GM19328 (cell line): ENCODE measurements around the gene DOLPP1.

Source experiments
- ATAC-seq: cut with Tn5 transposase; IDR thresholded peaks from one replicate; pipeline ENCODE4 v1.9.1; 2021; ENCODE audit warnings: mild to moderate bottlenecking, moderate library complexity; ENCODE audit not compliant: unreplicated experiment

Gene DOLPP1

DNA sequence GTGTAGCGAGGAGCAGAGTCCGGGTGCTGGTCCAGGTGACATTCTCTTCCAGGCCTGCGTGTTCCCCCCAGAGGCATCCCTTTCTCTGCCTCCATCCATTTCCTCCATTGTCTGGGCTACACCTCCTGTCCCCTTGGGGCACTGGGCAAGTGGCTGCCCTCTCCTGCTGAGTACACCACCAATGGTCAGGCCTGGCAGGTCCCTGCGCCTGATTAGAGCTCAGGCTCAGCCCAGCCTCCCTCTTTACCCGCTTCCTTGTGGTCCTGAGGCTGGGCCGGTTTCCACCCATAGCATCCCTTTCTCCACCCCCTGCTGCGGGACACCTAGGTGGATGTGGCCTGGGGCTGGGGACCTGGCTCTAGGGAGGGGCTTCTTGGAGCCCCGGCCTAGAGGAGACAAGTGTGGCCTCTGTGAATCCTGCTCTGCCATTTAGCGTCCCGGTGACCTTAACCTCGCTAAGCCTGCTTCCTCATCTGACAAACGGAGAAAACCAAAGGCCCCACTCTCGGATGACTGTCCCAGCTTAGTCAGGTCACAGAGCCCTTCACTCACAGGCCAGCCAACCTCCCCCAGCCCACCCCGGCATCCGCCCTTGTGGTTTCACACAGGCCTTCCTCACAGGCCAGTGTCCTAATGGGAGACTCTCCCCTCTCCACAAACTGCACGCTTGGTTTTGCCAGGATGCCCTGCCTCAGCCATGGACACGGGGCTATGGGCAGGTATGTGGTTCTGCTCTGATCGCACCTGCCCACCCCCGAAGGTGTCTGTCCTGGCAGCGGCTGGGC, 12.9 kb downstream of the DOLPP1 start:
- no peak for ATAC-seq

DNA sequence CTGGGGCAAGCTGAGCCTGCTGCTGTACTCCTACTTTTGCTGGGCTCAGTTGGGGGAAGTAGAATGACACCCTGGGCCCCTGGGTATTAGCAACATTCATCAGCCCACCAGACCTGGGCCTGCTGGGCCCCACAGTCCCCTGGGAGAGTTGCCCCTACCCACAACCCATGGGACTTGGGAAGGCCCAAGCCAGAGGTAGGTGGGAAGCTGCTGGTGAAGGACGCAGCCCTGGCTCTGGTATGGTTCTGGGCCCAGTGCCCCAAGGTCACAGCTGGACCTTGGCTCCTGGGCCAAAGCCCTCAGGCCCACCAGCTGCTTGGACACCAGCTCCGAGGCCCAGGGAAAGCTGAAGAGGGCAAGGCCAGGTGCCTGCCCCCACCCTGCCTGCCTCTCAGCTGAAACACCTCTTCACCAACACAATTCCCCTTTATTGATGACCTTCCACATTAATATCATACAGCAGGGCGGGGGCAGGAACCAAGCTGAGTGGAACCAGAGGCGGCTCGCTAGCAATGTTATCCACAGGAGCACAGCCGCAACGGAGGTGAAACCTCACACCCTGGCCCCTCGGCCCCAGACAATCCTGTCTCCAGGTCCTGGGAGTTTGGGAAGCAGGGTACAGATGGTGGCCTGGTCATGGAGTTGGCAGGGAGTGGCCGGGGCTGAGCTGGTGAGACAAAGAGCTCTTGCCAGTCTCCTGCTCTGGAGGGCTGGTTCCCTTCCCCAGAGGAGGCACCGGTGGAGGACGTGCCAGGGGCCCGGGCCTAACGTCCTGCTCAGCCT, 13.7 kb downstream of the DOLPP1 start:
- ATAC-seq, result no peak

DNA sequence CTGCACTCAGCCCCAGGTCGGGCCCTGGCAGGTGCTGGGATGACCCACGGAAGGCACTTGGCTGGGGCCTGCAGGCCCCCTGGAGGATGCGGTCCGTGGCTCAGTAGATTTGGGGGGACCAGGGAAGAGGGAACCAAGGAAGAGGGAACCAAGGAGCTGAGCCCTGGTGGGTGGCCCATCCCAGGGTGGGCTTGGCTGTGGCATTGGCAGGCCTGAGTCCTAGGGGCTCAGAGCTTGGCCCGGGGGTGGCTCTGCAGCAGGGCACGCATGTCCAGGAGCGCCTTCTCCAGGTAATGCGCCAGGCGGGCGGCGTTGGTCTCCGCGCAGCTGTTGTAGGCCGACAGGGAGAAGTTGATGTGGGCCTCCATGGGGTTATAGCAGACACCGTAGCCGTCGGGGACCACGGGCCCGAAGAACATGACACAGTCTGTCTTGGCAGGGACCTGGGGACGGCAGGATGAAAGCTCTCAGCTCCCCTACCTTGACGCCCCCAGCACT, 14.3 kb downstream of the DOLPP1 start:
- no peak for ATAC-seq

DNA sequence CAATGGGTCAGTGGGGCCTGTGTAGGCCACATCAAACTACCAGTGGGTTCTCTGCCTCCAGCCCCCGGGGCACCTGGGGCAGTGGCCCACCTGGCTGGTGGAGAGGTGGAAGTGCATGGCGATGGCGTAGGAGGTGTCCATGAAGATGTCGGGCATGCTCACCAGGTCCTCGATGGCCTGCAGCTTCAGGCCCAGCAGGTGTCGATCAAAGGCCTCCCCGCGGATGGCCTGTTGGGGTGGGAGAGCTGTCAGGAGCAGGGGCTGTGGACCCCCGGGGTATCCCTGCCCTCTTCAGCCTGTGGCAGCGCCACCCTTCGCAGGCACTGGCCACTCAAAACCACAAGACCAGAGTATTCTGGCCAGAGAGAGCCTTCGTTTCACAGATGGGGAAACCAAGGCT, 15.0 kb downstream of the DOLPP1 start:
- ATAC-seq, result no peak

DNA sequence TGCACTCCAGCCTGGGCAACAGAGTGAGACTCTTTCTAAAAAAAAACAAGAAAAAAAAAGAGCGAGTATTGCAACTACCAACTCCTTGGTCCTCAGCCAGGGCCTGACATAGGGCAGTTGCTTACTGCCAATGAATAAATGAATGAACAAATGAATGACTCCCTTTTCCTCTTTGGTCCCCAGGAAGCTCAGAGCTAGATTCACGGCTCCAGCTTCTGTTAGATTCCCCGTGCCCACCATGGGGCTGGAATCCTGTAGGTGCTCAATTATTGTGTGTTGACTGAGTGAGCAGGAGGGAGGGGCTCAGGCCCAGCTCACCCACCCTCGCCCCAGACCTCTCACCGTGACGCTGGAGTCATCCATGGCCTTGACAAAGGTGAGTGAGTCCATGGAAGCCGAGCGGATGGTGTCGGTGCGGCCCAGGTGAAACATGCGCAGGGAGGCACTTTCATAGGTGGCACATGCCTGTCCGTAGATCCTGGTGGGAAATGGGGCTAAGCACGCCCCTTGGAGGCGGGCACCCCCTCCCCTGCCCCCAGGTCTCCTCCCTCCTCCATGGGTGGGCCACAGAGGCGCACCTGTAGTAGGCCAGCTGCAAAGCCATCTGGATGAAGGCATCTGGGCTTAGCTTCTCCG, 16.9 kb downstream of the DOLPP1 start:
- ATAC-seq, result no peak

DNA sequence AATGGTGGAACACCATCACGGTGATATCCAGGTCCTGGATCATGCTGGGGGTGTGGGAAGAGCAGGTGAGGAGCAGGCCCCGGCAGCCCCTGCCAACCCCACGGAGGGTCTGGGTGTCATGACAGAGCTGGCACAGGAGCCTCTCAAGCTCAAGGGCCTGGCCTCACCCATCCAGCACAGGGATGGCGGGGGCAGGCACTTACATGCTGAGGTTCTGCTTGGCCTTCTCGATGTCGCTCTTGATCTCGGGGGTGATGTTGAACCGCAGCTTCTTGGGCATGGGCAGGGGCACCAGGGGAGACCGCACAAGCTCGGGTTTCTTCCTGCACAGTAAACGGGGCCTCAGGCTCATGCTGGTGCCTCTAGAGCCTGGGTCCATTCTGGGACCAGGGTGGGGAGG, 17.4 kb downstream of the DOLPP1 start:
- no peak for ATAC-seq

DNA sequence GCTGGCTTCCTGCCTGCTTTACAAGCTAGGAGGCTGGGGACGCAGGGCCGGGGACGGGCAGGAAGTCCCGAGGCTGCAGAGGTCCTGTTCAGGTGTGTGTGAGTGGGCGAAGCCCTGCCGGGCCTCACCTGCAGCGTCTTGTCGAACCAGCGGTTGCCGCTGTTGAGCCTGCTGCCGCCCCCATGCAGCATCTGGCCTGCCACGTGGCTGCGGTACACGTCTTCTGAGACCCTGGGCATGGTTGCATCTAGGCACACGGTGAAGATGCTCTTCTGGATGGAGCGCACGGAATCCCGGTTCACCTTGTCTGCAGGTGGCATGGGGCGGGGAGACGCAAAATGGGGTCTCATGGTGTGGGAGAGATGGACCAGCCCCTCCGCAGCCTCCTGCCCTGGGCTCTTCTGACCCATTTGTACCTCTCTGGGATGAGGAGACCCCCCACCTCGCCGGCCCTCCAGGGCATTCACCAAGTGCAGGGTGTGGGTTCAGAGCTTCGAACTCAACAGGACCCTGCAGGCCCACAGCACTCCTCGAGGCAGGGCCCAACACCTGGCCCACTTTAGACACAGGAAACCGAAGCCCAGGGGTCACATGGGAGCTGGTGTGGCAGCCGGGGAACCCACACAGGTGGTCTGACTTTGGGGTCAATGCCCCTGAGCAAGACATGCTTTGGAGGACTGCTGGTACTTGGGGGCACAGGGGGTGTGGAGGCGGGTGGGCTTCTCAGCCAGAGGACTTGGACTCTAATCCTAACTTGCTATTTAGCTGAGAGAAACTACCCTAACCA, 19.7 kb downstream of the DOLPP1 start:
- no peak for ATAC-seq

DNA sequence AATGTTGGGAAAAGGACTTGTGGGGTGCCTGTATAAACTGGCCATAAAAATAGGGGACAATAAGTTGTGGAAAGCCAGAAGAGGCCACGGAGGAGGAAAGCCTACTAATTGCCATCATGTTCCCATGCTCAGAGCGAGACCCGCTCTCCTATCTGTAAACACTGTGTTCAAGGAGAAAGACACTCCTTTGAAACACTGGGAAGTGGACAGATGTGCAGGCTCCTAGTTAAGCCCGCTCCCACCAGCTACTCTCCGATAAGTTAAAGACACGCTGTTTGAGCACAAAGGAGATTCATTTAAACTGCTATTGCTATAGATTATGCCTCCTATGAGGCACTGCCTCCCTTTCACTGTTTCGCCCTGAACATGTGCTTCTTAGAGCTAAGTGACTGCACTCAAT, 20.4 kb downstream of the DOLPP1 start:
- no peak for ATAC-seq

DNA sequence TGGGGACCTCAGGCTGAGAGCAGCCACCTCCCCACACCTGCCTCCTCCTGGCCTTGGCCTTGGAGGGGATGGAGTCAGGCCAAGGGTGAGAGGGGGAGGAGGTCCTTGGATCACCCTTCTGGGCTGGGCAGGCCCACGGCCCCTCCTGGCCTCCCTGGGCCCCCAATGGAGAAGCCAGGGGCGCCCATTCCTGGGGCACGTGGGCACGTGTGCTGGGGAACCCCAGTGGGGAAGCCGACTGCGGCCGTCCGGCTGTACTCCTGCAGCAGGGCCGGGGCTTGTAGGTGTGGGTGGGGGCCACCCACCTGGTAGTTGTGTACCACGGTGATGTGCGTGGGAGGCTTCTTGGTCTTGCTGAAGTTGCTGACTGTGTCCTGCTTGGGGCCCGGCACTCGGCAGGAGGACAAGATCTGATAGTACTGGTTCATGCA, 21.2 kb downstream of the DOLPP1 start:
- no peak for ATAC-seq

DNA sequence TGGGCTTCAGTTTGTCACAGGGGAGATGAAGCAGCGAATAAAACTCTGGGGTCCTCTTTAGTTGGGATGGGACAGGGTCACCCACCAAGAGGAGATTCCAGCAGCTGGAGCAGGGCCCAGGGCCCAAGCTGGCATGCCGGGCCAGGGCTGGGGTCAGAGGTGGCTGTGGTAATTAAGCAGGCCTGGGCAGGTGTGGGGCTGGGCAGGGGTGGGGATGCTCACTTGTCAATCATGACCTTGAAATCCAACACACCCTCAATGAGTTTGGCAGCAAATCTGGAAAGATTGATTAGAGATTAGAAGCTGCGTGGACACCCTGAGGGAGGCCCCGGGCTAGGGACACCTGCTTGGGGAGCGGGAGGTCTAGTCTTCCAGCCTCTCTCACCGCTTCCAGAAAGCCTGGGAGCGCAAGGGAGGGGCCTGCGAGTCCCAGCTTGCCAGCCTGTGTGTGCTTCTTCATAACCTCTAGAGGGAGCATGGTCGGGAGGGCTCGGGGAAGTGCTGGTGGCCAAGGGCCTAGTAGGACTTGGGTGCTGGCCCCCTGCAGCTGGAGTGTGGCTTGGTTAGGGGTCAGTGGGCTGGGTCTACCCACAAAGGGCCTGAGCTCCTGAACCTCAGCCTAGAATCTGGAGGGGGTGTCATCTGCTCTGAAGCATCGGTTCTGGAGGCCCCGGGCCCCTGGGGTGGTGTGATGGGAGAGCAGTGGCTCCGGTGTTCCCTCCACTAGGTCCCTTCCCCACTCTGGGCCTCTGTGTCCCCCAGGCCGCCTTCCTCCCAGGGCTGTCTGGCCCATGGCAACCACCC, 22.1 kb downstream of the DOLPP1 start:
- ATAC-seq, result no peak

DNA sequence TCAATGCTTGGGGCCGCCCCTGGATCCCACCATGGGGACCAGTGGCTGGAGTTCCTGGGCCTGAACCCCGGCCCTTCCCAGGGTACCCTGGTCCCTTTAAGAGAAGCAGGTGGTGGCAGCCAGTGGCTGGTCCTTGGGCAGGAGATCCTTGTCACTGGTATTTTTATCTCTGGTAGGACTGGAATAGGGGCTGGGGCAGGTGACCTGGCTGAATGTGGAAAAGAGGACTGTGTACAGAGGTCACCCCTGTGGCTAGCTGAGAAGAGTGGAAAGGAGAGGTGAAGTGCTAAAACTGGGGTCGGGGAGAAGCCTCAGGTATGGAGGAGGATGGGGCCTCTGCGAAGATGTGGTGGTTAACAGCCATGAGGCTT, 22.7 kb downstream of the DOLPP1 start:
- ATAC-seq, result no peak

DNA sequence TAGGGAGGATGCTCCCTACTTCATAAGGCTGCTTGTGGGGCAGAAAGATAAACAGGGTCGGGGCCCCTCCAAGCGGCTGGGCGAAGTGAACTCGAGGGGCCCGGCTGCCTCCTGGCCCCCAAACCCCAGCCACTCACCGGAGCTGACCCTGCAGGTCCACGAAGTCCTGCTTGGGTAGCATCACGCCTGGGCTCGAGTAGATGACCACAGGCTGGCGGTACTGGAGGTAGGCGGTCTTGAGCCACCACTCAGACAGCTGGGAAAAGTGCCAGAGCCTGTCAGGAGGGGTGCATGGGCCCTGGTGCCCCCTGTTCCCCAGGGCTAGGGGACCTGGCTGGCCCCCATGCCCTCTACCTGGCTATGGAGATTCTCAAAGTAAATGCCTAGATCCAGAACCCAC, 23.1 kb downstream of the DOLPP1 start:
- ATAC-seq, result no peak

DNA sequence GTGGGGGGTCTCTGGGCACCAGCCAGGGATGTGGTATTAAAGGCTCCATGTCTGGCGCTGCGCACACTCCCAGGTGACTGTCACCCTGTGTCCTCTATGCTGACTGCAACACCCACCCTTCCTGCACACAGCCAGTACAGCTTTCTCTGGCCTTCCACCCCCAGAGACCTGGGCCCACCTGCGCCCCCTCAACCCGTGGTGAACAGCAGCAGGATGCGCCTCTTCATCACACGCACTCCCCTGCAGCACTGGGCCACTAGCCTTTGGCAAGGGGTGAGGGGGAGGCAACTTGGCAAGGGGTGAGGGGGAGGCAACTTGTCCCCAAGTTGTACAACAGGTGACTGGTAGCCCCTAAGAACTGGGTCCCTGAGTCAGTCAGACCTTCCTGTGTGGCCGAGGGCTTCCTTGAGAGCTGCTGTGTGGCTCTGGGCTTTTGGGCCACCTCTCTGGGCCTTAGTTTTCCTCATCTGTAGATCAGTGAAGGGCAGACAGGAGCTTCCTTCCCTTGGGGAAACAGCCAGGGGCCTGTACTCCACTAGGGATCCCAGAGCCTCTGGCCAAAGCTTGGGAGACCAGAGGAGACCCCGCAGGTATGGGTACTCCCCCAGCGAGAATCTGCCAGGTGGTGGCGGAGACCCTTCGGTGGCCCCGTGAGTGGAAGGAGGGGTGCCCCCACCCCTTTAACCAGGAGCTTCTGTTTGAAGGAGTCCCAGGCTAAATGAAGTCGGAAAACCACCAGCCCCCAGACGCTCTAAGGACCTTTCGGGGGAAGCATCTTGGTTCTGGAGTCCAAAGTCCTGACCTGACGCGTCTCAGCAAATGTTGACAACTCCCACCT, 25.2 kb downstream of the DOLPP1 start:
- no peak for ATAC-seq

DNA sequence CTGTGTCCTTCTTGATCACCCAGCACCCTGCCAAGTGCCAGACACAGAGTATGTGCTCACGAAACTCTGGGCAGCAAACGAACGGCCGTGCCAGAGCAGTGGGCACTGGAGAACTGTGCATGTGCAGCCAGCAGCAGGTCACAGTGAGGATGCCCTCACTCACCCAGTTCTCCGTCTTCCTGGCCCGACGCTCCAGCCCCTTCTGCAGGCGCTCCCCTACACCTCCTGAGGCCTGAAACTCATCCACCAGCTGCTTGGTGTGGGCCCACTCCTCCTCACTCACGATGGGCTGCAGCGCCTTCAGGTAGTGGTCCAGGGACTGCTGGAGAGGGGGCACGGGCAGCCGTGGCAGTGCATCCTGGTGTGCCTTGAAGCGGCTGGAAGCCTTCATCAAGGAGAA, 26.7 kb downstream of the DOLPP1 start:
- no peak for ATAC-seq

DNA sequence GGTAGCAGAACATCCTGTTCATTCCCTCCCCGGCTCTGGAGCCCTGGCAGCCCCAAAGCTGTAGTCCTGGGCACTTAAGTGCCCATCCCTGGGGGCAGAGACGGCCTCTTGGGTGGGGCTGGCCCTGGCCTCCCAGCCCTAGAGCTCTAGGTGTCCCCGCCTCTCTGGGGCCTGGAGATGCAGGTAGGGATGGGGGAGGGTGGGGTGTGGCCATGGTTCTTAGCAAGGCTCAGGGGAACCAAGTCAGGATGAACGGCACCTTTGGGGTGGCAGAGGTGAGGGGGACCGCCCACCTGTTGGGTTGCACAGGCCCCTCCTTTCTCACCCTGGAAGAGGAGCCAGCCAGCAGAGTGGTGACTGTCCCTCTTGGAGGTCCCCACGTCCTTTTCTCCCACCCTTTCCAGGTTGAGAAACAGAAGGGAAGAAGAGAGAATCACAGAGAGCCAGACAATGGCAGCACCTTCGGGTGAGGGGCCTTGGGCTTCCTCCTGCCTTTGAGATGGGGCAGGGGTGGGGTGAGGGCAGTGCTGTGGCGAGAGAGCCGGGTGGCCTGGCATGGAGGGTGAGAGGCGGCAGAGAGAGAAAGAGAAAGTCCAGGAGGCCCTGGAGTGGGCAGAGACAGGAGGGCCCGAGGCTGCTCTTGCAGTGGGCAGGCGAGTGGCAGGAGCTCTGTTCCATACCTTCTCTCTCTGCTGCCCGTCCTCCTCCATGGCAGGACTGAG, 27.3 kb downstream of the DOLPP1 start:
- no peak for ATAC-seq

DNA sequence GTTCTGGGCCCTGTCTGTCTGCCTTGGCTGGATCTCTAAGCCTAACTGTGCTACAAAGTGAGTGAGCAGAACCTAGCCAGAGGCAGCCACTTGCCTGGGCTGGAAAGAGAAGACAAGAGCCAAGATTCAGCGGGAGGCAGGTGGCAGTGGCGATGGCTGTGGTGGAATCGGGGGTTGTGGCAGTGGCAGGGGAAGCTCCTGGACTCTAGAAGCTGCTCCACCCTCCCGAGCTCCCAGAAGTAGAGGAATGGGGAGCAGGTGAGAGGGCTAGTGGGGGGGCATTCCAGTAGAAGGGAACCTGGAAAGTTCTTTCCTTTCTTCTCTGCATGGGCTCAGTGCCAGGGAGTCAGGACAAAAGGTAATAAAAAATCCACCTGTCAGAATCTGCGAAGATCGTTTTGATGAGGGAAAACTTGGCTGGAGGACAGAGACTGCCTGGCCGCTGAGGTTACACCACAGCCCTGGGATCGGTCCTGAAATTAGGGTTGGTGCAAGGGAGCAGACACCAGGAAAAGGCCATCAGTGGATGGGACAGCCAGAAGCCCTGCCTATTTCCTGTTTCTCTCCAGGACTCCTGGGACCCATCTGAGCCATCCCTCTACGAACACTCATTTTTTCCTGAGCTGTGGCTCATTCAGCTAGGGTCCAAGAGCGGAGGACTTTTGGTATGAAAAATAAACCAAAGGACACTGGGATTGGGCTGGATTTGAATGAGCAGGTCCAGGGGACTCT, 28.1 kb downstream of the DOLPP1 start:
- ATAC-seq, result no peak

DNA sequence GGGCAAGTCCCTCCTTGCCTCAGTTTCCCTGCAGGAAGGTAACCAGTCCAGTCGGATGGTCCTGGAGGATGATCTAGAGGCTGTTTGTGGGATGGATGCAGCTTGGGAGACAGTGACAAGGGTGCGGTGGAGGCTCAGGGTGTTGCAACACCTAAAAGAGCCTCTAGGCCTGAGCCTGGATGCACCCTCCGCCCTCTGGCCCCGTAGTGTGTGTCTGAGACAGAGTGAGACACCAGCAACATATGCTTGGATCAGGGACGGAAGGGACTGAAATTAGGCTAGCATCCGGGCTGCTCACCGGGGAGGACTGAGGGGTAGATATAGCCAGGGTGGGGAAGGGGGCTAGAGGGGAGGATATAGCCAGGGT, 28.6 kb downstream of the DOLPP1 start:
- ATAC-seq, result no peak
